Neural cell (in vitro differentiated cells): Measurements from ENCODE around the gene ZNF132. TPM values are rescaled to one million over a fixed set of nuclear protein-coding genes. Genes with fewer than 3 reads are reported as not detected.

ENCODE experiments used
- H2AFZ ChIP-seq: fragments of 200-600, 300-800 bp; sonication (generic), shearing (Covaris generic); 2 replicates; pipeline ENCODE4 v1.6.0; 2014; ENCODE audit warnings: low read depth, mild to moderate bottlenecking, antibody characterized with exemption, low read length, moderate library complexity
- H3F3A ChIP-seq: fragments of 200-600 bp; shearing (Covaris generic); 2 replicates; pipeline ENCODE4 v1.6.1; 2016; ENCODE audit warnings: mild to moderate bottlenecking, moderate library complexity, mixed read lengths, antibody characterized with exemption, low read length; ENCODE audit not compliant: insufficient read depth, poor library complexity, severe bottlenecking
- H3K27ac ChIP-seq: fragments of 200-600, 300-800 bp; sonication (generic), shearing (Covaris generic); 2 replicates; pipeline ENCODE4 v1.5.1; 2014; ENCODE audit warnings: mild to moderate bottlenecking, low read length, moderate library complexity
- H3K27me3 ChIP-seq: fragments of 300-800, 200-600 bp; sonication (generic), shearing (Covaris generic); 2 replicates; pipeline ENCODE4 v1.6.0; 2014; ENCODE audit warnings: mild to moderate bottlenecking, low read depth, low read length, moderate library complexity; ENCODE audit not compliant: insufficient read depth
- H3K36me3 ChIP-seq: fragments of 300-800, 200-600 bp; sonication (generic), shearing (Covaris generic); 2 replicates; pipeline ENCODE4 v1.5.1; 2014; ENCODE audit warnings: mild to moderate bottlenecking, antibody characterized with exemption, low read length, moderate library complexity; ENCODE audit not compliant: insufficient read depth
- H3K4me2 ChIP-seq: fragments of 300-800, 200-600 bp; sonication (generic), shearing (Covaris generic); 2 replicates; pipeline ENCODE4 v1.6.0; 2014; ENCODE audit warnings: mild to moderate bottlenecking, low read length
- H3K4me3 ChIP-seq: fragments of 300-800, 200-600 bp; sonication (generic), shearing (Covaris generic); 2 replicates; pipeline ENCODE4 v1.5.1; 2014; ENCODE audit warnings: mild to moderate bottlenecking, low read length, moderate library complexity
- H3K79me2 ChIP-seq: fragments of 200-600 bp; shearing (Covaris generic); replicated peaks from 2 replicates; pipeline ENCODE4 v1.6.0; 2014; ENCODE audit warnings: mild to moderate bottlenecking, low read length, moderate library complexity; ENCODE audit not compliant: insufficient read depth
- H3K9ac ChIP-seq: fragments of 300-800, 200-600 bp; sonication (generic), shearing (Covaris generic); 2 replicates; pipeline ENCODE4 v1.6.1; 2016; ENCODE audit warnings: mild to moderate bottlenecking, low read length, mixed read lengths
- H3K9me2 ChIP-seq: fragments of 200-600 bp; shearing (Covaris generic); 2 replicates; pipeline ENCODE4 v1.6.1; 2016; ENCODE audit warnings: mild to moderate bottlenecking, low read length, mixed read lengths; ENCODE audit not compliant: insufficient read depth
- H3K9me3 ChIP-seq: fragments of 200-600, 300-800 bp; sonication (generic), shearing (Covaris generic); 2 replicates; pipeline ENCODE4 v1.6.1; 2016; ENCODE audit warnings: mild to moderate bottlenecking, mixed run types, low read length, moderate library complexity, mixed read lengths
- H4K20me1 ChIP-seq: fragments of 200-600 bp; shearing (Covaris generic); 2 replicates; pipeline ENCODE4 v1.6.1; 2016; ENCODE audit warnings: mild to moderate bottlenecking, mixed run types; ENCODE audit not compliant: insufficient read depth
- CTCF ChIP-seq: fragments of 450-650 bp; IDR thresholded peaks from 2 replicates; pipeline ENCODE4 v1.5.1; 2014; ENCODE audit warnings: antibody characterized with exemption, mild to moderate bottlenecking, moderate library complexity; ENCODE audit not compliant: poor library complexity, severe bottlenecking
- EP300 ChIP-seq: fragments of 450-650 bp; conservative IDR thresholded peaks from 2 replicates; pipeline ENCODE4 v1.6.1; 2014; ENCODE audit warnings: antibody characterized with exemption, mild to moderate bottlenecking, moderate library complexity; ENCODE audit not compliant: poor library complexity, severe bottlenecking
- EZH2 ChIP-seq: fragments of 200-600, 300-800 bp; shearing (Covaris generic), sonication (generic); IDR thresholded peaks from 2 replicates; pipeline ENCODE4 v1.6.1; 2014; ENCODE audit warnings: antibody characterized with exemption, low read length, borderline replicate concordance, mild to moderate bottlenecking; ENCODE audit not compliant: insufficient read depth, poor library complexity, severe bottlenecking
- MXI1 ChIP-seq: fragments of 450-650 bp; conservative IDR thresholded peaks from 2 replicates; pipeline ENCODE4 v1.6.1; 2014; ENCODE audit warnings: antibody characterized with exemption, mild to moderate bottlenecking; ENCODE audit not compliant: poor library complexity, severe bottlenecking
- POLR2AphosphoS5 ChIP-seq: IDR thresholded peaks from 2 replicates; pipeline ENCODE4 v1.6.1; 2012
- RAD21 ChIP-seq: fragments of 450-650 bp; conservative IDR thresholded peaks from 2 replicates; pipeline ENCODE4 v1.6.1; 2014; ENCODE audit warnings: antibody characterized with exemption, mild to moderate bottlenecking, moderate library complexity
- REST ChIP-seq: IDR thresholded peaks from 2 replicates; pipeline ENCODE4 v1.6.1; 2012; ENCODE audit warnings: borderline replicate concordance
- SMC3 ChIP-seq: fragments of 450-650 bp; conservative IDR thresholded peaks from 2 replicates; pipeline ENCODE4 v1.6.1; 2014; ENCODE audit warnings: antibody characterized with exemption, mild to moderate bottlenecking, moderate library complexity; ENCODE audit not compliant: poor library complexity
- TAF1 ChIP-seq: IDR thresholded peaks from 2 replicates; pipeline ENCODE4 v1.6.1; 2012; ENCODE audit warnings: low read depth
- polyA plus RNA-seq: library from polyadenylated mRNA; depleted of rRNA; stranded (reverse); fragments of >200 nt; gene quantifications from 2 replicates; pipeline ENCODE4 v1.2.3, GENCODE V29; 2014

The ZNF132 gene
- polyA plus RNA-seq, 1 donor from 2014 or later = 0.77 TPM

GRCh38 chr19:58474997-58475713 lies 35.2 kb upstream of the ZNF132 start:
- Histone ChIP-seq H3K27ac (peak overlapping the region; percentile 89), H3K36me3 (peaks cover 5% of the 10 kb centered on the region), H3K9me3 (no peaks in the 10 kb centered on the region), H3K4me3 (peak overlapping the region; percentile 94), H3K9me2 (no peaks in the 10 kb centered on the region), H2AFZ (no peak overlapping the region), H3K79me2 (no peaks in the 10 kb centered on the region), H4K20me1 (no peaks in the 10 kb centered on the region), H3K9ac (peak overlapping the region; percentile 90), H3K4me2 (peak overlapping the region; percentile 62), H3K27me3 (no peaks in the 10 kb centered on the region), H3F3A (no peaks in the 10 kb centered on the region)
- TF ChIP-seq MXI1 (no peak), RAD21 (no peak), EZH2 (no peak), CTCF (no peak), SMC3 (no peak), REST (no peak), EP300 (no peak), TAF1 (no peak), POLR2AphosphoS5 (no peak)

GRCh38 chr19:58474291-58474996 lies 34.5 kb upstream of the ZNF132 start:
- H3K9me2 ChIP-seq = no peaks in the 10 kb centered on the region
- H3K4me2 ChIP-seq = no peak overlapping the region
- no peaks in the 10 kb centered on the region for H3K27me3 ChIP-seq
- H3F3A ChIP-seq = no peaks in the 10 kb centered on the region
- no peak for TF ChIP-seq SMC3
- TF ChIP-seq EP300 = no peak
- no peak for TF ChIP-seq REST
- TF ChIP-seq EZH2 = no peak
- TF ChIP-seq MXI1 = no peak
- TF ChIP-seq TAF1 = no peak
- no peak for TF ChIP-seq CTCF
- TF ChIP-seq POLR2AphosphoS5 = no peak
- no peak for TF ChIP-seq RAD21
- no peak overlapping the region for H3K4me3 ChIP-seq
- H2AFZ ChIP-seq = no peak overlapping the region
- peaks cover 5% of the 10 kb centered on the region for H3K36me3 ChIP-seq
- no peaks in the 10 kb centered on the region for H3K9me3 ChIP-seq
- H3K27ac ChIP-seq = no peak overlapping the region
- H3K9ac ChIP-seq = no peak overlapping the region
- H3K79me2 ChIP-seq = no peaks in the 10 kb centered on the region
- H4K20me1 ChIP-seq = no peaks in the 10 kb centered on the region
